Gastrocnemius medialis (tissue), 4 donors: Measurements from ENCODE around the gene MYO9A. TPM values are rescaled to one million over a fixed set of nuclear protein-coding genes. Genes with fewer than 3 reads are reported as not detected.

Experiments used
- ATAC-seq, 2 donors: fragments of 150-250 bp; one replicate each; pipeline ENCODE4 v1.9.1; 2016
- DNase-seq, 2 donors: peaks; one replicate each; pipeline ENCODE4 v3.0.0-alpha.2; 2019
- H3K27ac ChIP-seq, 4 donors: fragments of 200-600 bp; sonication (generic); 1 replicate in 1 of 4; 2 replicates in 3 of 4; pipeline ENCODE4 v1.5.1; 2016 to 2018; ENCODE audit warnings: mild to moderate bottlenecking in 2 of 4, moderate library complexity in 1 of 4
- H3K27me3 ChIP-seq, 3 donors: fragments of 200-600 bp; sonication (generic) in 2 of 3; 1 replicate in 1 of 3; 2 replicates in 2 of 3; pipeline versions ENCODE4 v1.5.1 to v1.6.0; 2016 to 2019; ENCODE audit warnings: mild to moderate bottlenecking in 1 of 3, moderate library complexity in 1 of 3
- H3K36me3 ChIP-seq, 2 donors: fragments of 200-600 bp; sonication (generic) in 1 of 2; one replicate each; pipeline ENCODE4 v1.5.1; 2017 to 2018
- H3K4me1 ChIP-seq, 2 donors: fragments of 200-600 bp; sonication (generic) in 1 of 2; one replicate each; pipeline ENCODE4 v1.5.1; 2016 to 2017; ENCODE audit warnings: mild to moderate bottlenecking in 2 of 2
- H3K4me3 ChIP-seq, 4 donors: fragments of 200-600 bp; sonication (generic) in 3 of 4; 1 replicate in 1 of 4; 2 replicates in 3 of 4; pipeline ENCODE4 v1.5.1; 2016 to 2019; ENCODE audit warnings: mild to moderate bottlenecking in 2 of 4
- H3K9me3 ChIP-seq, 3 donors: fragments of 200-600 bp; sonication (generic) in 2 of 3; 1 replicate in 1 of 3; 2 replicates in 2 of 3; pipeline ENCODE4 v1.5.1; 2016 to 2019
- POLR2A ChIP-seq, 2 donors: fragments of 450-650 bp; IDR thresholded peaks; one replicate each; pipeline ENCODE4 v1.6.1; 2017; ENCODE audit warnings: antibody characterized with exemption in 2 of 2, mild to moderate bottlenecking in 2 of 2, moderate library complexity in 2 of 2
- in situ Hi-C, 4 donors: fragments of 200-750 bp; cut with MboI; loops; one replicate each; pipeline versions ENCODE4 v1.15.0 to v1.8.0; 2017; ENCODE audit warnings: low sequenced_read_pairs in 4 of 4
- intact Hi-C: fragments of 100-400 bp; cut with DNase I; formaldehyde crosslinking; loops from one replicate; pipeline ENCODE4 v1.15.1; 2023; ENCODE audit warnings: low total_unique reads
- total RNA-seq, 4 donors: library from RNA; depleted of rRNA; stranded (reverse); fragments of >200 nt; gene quantifications; one replicate each; pipeline versions ENCODE4 v1.1.0 to v1.2.3, GENCODE V29; 2016
- TF ChIP-seq, protein P1 (sequence below), 5 experiments: fragments of 450-650 bp in 3 of 5; fragments of 200-600 bp in 2 of 5; sonication (generic) in 2 of 5; IDR thresholded peaks in 4 of 5; conservative IDR thresholded peaks in 1 of 5; 1 replicate in 4 of 5; 2 replicates in 1 of 5; pipeline ENCODE4 v1.5.1; 2016 to 2019; ENCODE audit warnings: antibody characterized with exemption in 5 of 5, mild to moderate bottlenecking in 3 of 5, moderate library complexity in 3 of 5

MYO9A gene
- total RNA-seq, 4 donors from 2014 or later: 21.0 to 40.9 (median 24.2) TPM

DNA sequence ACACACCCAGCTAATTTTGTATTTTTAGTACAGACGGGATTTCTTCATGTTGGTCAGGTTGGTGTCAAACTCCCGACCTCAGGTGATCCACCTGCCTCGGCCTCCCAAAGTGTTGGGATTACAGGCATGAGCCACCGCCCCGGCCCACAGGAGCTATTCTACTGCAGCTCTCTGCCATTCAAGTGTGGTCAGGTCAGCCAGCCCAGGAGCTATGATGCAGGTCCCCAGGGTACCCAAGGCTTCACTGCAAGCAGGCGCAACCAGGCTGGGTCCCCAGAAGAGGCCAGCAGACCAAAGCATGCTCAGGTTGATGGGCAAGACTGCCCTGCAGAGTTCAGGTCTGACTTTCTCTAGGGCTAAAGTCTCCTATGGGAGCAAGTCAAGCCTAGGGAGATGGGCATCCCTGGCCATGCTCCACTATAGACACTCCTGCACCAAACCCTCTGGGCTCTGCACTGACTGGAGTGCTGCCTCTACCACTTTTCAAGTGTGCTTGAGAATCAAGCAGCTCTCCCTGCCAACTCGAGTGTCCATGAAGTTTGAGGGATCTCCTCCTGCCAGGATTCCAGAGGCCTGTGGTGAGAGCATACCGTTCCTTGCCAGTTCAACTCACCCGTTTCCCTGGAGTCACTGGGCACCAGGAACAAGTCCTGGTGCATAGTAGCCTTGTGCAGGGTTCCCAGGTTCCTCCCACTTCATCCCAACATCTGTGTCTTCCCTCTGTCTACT, 30.9 kb downstream of the MYO9A start:
- Histone ChIP-seq H3K27ac (no peak overlapping the region), H3K27me3 (no peaks in the 10 kb centered on the region), H3K4me3 (no peak overlapping the region), H3K9me3 (no peaks in the 10 kb centered on the region), H3K36me3 (no peaks in the 10 kb centered on the region), H3K4me1 (peaks cover 30 to 35% of the 10 kb centered on the region in 2 donors)
- DNase-seq: no peak
- intact Hi-C loops (no loop called here), in situ Hi-C loops (no loop called here)
- TF ChIP-seq POLR2A (IDR thresholded peaks at IDR 0.05): no peak
- TF ChIP-seq, protein P1, sequence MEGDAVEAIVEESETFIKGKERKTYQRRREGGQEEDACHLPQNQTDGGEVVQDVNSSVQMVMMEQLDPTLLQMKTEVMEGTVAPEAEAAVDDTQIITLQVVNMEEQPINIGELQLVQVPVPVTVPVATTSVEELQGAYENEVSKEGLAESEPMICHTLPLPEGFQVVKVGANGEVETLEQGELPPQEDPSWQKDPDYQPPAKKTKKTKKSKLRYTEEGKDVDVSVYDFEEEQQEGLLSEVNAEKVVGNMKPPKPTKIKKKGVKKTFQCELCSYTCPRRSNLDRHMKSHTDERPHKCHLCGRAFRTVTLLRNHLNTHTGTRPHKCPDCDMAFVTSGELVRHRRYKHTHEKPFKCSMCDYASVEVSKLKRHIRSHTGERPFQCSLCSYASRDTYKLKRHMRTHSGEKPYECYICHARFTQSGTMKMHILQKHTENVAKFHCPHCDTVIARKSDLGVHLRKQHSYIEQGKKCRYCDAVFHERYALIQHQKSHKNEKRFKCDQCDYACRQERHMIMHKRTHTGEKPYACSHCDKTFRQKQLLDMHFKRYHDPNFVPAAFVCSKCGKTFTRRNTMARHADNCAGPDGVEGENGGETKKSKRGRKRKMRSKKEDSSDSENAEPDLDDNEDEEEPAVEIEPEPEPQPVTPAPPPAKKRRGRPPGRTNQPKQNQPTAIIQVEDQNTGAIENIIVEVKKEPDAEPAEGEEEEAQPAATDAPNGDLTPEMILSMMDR (IDR thresholded peaks at IDR 0.05 in 4 of 5, conservative IDR thresholded peaks at IDR 0.05 in 1 of 5): no peak
- ATAC-seq: no peak

DNA sequence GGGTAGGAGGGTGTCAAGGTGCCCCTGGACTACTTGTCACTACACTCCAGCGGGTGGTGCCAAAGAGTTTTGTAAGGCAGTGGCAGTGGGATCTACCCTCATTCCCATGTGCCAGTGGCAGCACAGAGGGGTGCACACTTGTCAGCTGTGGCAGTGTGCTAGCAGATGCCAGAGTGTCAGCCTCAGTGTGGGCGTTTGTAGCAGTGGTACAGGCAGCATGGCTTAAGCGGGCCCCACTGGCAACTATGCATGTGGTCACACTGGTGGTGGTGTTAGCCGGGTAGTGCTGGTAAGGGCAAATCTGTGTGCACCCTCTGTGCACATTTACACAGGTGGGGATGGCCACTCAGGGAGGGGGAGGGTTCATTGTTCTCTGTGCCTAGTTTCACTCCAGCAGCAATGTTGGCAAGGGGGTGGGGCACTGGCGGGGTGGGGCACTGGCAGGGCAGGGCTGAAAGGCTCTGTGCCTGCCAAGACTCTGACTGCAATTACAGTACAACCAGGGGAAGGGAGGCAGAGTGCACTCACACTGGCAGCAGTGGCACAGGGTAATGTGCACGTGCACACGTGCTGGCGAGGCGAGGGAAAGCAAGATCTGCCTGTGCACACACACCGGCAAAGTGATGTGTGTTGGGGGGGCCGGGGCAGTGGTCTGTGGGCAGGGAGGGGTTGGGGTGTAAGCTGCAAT, 31.8 kb downstream of the MYO9A start:
- TF ChIP-seq, protein P1 (IDR thresholded peaks at IDR 0.05 in 4 of 5, conservative IDR thresholded peaks at IDR 0.05 in 1 of 5): no peak
- no peak for TF ChIP-seq POLR2A (IDR thresholded peaks at IDR 0.05)
- Histone ChIP-seq H3K9me3 (no peaks in the 10 kb centered on the region), H3K27me3 (no peaks in the 10 kb centered on the region), H3K4me1 (peaks cover 34 to 37% of the 10 kb centered on the region in 2 donors), H3K36me3 (no peaks in the 10 kb centered on the region), H3K4me3 (no peak overlapping the region), H3K27ac (no peak overlapping the region)
- DNase-seq (peak; percentile 35 to 80), ATAC-seq (peak; percentile 87 to 91)
- intact Hi-C loops (no loop called here), in situ Hi-C loops (no loop called here)

DNA sequence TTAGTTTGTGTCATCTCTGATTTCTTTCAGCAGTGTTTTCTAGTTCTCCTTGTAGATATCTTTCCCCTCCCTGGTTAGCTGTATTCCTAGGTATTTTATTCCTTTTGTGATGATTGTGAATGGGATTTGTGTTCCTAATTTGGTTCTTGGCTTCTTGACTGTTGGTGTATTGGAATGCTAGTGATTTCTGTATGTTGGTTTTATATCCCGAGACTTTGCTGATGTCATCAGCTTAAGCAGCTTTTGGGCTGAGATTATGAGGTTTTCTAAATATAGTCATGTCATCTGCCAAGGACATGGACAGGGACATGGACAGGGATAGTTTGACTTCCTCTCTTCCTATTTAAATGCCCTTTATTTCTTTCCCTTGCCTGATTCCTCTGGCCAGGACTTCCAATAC, 35.8 kb downstream of the MYO9A start:
- DNase-seq (no peak), ATAC-seq (no peak)
- no peaks in the 10 kb centered on the region for H3K9me3 ChIP-seq
- H3K27ac ChIP-seq: peak overlapping the region in 1 of 4 donors; percentile 3
- H3K36me3 ChIP-seq: no peaks in the 10 kb centered on the region
- in situ Hi-C loops: no loop called here
- H3K4me1 ChIP-seq: peaks cover 25 to 29% of the 10 kb centered on the region in 2 donors
- TF ChIP-seq, protein P1 (IDR thresholded peaks at IDR 0.05 in 4 of 5, conservative IDR thresholded peaks at IDR 0.05 in 1 of 5): no peak
- no peak for TF ChIP-seq POLR2A (IDR thresholded peaks at IDR 0.05)
- no peak overlapping the region for H3K4me3 ChIP-seq
- H3K27me3 ChIP-seq: no peaks in the 10 kb centered on the region
- intact Hi-C loops: no loop called here

DNA sequence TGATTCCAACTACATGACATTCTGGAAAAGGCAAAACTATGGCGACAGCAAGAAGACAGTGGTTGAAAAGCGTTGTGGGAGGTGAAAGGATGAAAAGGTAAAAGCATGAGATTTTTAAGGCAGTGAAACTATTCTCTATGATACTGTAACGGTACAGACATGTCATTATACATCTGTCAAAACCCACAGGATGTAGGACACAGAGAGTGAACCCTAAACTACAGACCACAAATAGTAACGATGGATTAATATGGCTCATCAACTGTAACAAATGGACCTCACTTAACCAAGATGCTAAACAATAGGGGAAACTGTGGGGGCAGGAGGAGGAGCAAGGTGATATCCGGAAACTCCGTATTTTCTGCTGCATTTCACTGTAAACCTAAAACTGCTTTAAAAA, 39.1 kb downstream of the MYO9A start:
- Histone ChIP-seq H3K9me3 (no peaks in the 10 kb centered on the region), H3K27me3 (no peaks in the 10 kb centered on the region), H3K36me3 (no peaks in the 10 kb centered on the region), H3K4me1 (peaks cover 20 to 26% of the 10 kb centered on the region in 2 donors), H3K27ac (no peak overlapping the region), H3K4me3 (no peak overlapping the region)
- intact Hi-C loops (no loop called here), in situ Hi-C loops (no loop called here)
- DNase-seq: no peak
- ATAC-seq: no peak
- TF ChIP-seq, protein P1 (IDR thresholded peaks at IDR 0.05 in 4 of 5, conservative IDR thresholded peaks at IDR 0.05 in 1 of 5): no peak
- TF ChIP-seq POLR2A (IDR thresholded peaks at IDR 0.05): no peak
